ENCODE measurements around the gene C1orf210.

Gene C1orf210

GRCh38 chr1:43285269-43285990 lies at the start of gene C1orf210:
Gene C1orf210, minus strand, starts transcription at chr1:43285581. Its CDS starts 2,311 bp downstream, at chr1:43283270.
- no peak for DNase-seq (ENCODE audit: low spot score)

- DNase-seq (ENCODE audit: low spot score), result no peak
Measured at GRCh38 chr1:43334453-43335205, 49.2 kb upstream of the C1orf210 start.

GRCh38 chr1:43331688-43332087 lies 46.3 kb upstream of the C1orf210 start:
- no peak for DNase-seq (ENCODE audit: low spot score)

DNA sequence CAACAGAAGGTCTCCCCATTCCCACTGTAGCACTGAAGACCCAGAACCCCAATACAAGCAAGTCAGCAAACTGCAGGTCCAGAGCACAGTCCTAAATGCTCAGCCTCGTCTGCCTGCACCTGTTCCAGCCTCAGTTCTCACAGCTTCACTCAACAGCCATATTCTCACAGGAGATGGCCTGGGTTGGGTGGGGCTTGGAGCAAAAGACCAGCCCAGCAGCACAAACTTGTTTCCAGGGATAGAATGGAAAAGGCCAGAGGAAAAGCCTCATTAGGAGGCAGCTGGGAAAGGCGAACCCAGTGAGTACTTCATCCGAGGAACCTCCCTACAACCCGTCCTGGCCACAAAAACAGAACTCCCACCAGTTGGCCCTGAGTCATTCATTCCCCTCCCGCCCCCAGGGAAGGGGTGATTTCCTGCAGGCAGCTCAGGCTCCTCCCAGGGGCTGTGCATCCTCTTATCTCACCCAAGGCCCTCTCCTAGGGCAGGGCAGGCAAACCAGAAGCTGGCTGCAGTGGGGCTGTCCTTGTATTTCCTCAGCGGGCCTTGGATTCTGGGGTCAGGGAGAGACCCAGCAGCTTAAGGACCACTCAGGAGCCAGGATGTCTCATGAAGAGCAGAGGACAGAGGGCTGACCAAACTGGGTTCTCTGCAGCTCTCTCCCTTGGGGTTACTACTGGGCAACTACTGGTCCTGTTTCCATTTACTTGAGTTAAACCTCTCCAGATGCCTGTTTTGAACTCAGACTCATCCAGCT lies 44.8 kb upstream of the C1orf210 start:
- peak; percentile 87 for DNase-seq (ENCODE audit: low spot score)

DNA sequence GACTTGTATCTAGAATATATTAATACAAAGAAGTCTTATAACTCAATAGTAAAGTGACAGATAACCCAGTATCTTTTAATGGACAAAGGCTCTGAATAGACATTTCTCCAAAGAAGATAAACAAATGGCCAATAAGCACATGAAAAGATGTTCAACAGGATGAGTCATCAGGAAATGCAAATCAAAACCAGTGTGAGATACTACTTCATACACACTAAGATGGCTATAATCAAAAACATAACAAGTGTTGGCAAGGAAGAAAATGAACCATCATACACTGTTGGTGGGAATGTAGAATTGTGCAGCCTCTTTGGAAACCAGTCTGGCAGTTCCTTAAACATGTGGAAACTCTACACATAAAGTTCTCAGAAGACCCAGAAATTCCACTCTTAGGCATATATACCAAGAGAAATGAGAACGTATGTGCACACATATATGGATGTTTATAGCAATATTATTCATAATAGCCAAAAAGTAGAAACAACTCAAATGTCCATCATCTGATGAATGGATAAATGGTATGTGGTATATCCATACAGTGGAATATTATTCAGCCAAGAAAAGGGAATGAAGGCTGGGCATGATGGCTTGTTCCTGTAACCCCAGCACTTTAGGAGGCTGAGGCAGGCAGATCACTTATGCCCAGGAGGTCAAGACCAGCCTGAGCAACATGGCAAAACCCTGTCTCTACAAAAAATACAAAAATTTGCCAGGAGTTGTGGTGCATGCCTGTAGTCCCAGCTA lies 42.3 kb upstream of the C1orf210 start:
- no peak for DNase-seq (ENCODE audit: low spot score)

GRCh38 chr1:43325381-43325780 lies 40.0 kb upstream of the C1orf210 start:
- DNase-seq (ENCODE audit: low spot score), result no peak

DNA sequence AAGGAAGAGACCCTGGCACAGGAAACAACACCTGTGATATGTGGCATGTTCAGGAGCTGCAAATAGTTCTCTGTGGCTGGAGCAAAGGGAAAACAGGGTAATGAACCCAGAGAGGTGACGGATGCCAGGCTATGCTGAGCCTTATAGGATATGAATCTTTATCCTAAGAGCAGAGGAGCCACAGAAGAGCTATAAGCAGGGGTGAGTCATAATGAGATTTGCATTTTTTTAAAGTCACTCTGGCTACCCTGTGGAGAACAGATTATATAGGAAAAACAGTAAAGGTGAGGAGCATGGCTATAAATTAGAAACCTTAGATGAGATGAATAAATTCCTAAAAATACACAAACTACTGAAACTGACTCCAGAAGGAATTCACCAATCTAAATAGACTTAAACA lies 39.4 kb upstream of the C1orf210 start:
- DNase-seq (ENCODE audit: low spot score), result no peak

DNA sequence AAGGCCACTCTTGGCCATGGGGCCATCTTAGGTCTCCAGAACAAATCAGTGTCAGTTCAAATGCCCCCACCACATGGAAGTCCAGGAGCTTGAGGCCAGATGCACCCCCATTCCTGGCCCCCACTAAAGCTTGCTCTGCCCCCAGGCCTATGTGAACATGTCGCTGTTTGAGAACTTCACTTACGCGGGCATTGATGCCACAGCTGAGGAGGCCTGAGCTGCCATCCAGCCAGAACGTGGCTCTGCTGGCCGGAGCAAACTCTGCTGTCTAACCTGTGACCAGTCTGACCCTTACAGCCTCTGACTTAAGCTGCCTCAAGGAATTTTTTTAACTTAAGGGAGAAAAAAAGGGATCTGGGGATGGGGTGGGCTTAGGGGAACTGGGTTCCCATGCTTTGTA lies 37.1 kb upstream of the C1orf210 start:
- no peak for DNase-seq (ENCODE audit: low spot score)

GRCh38 chr1:43321331-43321891 lies 36.0 kb upstream of the C1orf210 start:
- no peak for DNase-seq (ENCODE audit: low spot score)

DNA sequence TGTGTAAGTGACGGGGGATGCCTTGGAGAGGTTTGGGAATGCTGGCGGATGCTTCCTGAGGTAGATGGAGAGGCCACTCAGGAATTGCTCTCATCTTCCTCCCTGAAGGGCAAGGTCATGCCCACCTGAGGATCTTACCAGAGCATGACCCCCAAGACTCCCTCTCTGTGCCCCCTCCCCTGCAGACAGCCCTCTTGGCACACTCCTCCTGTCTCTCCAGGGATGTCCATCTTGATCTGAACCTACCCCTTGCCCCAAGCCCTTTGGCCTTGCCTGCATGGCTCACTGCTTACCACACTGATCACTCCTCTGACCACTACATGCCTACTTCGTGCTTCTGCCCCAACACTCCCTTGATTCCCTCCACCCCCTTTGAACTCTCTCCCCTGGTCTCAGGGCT lies 34.4 kb upstream of the C1orf210 start:
- DNase-seq (ENCODE audit: low spot score), result no peak

DNA sequence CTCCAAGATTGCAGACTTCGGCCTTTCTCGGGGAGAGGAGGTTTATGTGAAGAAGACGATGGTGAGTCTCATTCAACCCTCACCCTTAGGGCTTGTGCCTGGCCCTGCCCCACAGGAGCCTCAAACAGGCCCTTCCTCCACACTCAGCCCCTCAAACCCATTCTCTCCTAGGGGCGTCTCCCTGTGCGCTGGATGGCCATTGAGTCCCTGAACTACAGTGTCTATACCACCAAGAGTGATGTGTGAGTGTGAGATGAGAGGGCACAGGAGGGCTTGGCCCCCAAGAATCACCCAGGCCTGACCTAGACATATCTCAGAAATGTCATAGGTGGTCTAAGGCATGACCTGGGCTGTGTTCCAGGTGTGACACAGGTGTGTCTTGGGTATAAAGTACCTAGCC lies 33.9 kb upstream of the C1orf210 start:
- DNase-seq (ENCODE audit: low spot score), result no peak

GRCh38 chr1:43318831-43319230 lies 33.5 kb upstream of the C1orf210 start:
- DNase-seq (ENCODE audit: low spot score), result no peak

GRCh38 chr1:43317817-43318471 lies 32.6 kb upstream of the C1orf210 start:
- no peak for DNase-seq (ENCODE audit: low spot score)

GRCh38 chr1:43316738-43317520 lies 31.5 kb upstream of the C1orf210 start:
- no peak for DNase-seq (ENCODE audit: low spot score)

GRCh38 chr1:43315963-43316737 lies 30.8 kb upstream of the C1orf210 start:
- peak; percentile 38 for DNase-seq (ENCODE audit: low spot score)

- no peak for DNase-seq (ENCODE audit: low spot score)
Measured at GRCh38 chr1:43315481-43315880, 30.1 kb upstream of the C1orf210 start.

GRCh38 chr1:43314233-43314632 lies 28.9 kb upstream of the C1orf210 start:
- no peak for DNase-seq (ENCODE audit: low spot score)

GRCh38 chr1:43313771-43314170 lies 28.4 kb upstream of the C1orf210 start:
- no peak for DNase-seq (ENCODE audit: low spot score)

DNA sequence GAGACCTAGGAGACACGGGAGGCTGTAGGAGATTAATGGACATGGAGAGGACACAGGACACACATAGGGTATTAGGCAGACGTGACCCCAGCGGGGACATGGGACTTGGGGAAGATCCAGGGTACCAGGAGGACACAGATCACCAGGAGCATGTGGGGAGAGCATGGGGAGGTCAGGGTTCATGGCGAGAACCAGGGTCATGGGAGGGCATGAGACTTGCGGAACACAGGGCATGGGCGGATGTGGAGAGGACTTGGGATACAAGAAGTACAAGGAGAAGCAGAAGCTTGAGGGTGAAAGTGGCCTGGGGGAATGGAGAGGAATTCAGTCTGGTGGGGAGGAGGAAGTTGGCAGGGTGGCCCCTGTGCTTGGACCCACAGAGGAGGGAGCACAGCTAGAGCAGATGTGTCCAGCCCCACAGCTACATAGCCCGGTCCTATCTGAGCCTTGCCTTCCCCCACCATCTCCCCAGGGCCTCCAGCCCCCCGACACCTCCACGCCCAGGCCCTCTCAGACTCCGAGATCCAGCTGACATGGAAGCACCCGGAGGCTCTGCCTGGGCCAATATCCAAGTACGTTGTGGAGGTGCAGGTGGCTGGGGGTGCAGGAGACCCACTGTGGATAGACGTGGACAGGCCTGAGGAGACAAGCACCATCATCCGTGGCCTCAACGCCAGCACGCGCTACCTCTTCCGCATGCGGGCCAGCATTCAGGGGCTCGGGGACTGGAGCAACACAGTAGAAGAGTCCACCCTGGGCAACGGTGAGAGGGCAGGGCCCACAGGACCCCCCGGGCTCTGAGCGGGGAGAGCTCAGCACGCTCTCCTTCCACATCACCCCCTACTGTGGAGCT lies 27.5 kb upstream of the C1orf210 start:
- no peak for DNase-seq (ENCODE audit: low spot score)

Measured in AG20443 (cell line).